ENCODE data around the gene RRP1B. TPM values are rescaled to one million over a fixed set of nuclear protein-coding genes. Genes with fewer than 3 reads are reported as not detected.

The RRP1B gene
- total and polyA plus RNA-seq, 4 donors: 7.3 to 12.6 (median 8.4) TPM

- 84% methylated on average over 2 of the region's 2 CpGs for WGBS
These were observed 36.6 kb upstream of the RRP1B start for GRCh38 chr21:43622796-43623195.

DNA sequence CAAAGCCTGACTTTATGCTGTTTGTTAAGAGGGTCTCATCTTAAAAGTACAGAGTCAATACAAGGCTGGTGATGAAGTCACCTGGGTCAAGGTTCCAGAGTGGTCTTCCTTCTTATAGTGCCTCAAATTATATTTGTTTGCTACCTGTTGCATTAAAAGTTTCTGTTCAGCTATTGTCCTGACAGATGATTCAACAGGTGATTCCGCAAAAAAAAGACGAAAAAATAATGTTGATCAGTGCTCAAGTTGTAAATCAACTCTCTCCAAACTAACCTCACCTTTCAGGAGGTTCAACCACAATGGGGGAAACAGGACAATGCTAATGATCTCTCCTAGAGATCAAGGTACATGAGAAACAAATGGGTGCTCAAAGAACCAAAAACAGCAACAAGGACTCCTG is 35.8 kb upstream of the RRP1B start:
- H3K36me3 ChIP-seq (ENCODE audit: control insufficient read depth in 4 of 4, insufficient read depth in 3 of 4, low read depth in 1 of 4, low read length in 3 of 4): no peaks in the 10 kb centered on the region
- H3K27ac ChIP-seq (ENCODE audit: low read depth in 1 of 2, low read length in 2 of 2): no peak overlapping the region
- 97% methylated on average over 2 of the region's 2 CpGs for WGBS
- no peaks in the 10 kb centered on the region for H3K27me3 ChIP-seq (ENCODE audit: control insufficient read depth in 4 of 4, insufficient read depth in 4 of 4, low read length in 3 of 4)
- H3K9ac ChIP-seq (ENCODE audit: low read depth in 1 of 2, low read length in 2 of 2): no peak overlapping the region
- no peaks in the 10 kb centered on the region for H3K4me1 ChIP-seq (ENCODE audit: control insufficient read depth in 4 of 4, insufficient read depth in 4 of 4, low read length in 3 of 4)
- DNase-seq (ENCODE audit: low spot score): no peak
- peaks cover 0 to 7% (median 4%) of the 10 kb centered on the region in 4 donors for H3K9me3 ChIP-seq (ENCODE audit: control insufficient read depth in 4 of 4, low read length in 3 of 4)
- TF ChIP-seq, protein P1, sequence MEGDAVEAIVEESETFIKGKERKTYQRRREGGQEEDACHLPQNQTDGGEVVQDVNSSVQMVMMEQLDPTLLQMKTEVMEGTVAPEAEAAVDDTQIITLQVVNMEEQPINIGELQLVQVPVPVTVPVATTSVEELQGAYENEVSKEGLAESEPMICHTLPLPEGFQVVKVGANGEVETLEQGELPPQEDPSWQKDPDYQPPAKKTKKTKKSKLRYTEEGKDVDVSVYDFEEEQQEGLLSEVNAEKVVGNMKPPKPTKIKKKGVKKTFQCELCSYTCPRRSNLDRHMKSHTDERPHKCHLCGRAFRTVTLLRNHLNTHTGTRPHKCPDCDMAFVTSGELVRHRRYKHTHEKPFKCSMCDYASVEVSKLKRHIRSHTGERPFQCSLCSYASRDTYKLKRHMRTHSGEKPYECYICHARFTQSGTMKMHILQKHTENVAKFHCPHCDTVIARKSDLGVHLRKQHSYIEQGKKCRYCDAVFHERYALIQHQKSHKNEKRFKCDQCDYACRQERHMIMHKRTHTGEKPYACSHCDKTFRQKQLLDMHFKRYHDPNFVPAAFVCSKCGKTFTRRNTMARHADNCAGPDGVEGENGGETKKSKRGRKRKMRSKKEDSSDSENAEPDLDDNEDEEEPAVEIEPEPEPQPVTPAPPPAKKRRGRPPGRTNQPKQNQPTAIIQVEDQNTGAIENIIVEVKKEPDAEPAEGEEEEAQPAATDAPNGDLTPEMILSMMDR (IDR thresholded peaks at IDR 0.05; ENCODE audit: low read depth, low read length, missing input control): no peak
- TF ChIP-seq NR2F2 (IDR thresholded peaks at IDR 0.05): no peak
- TF ChIP-seq SP1 (IDR thresholded peaks at IDR 0.05): no peak
- H3K4me3 ChIP-seq (ENCODE audit: low read depth in 1 of 3, low read length in 3 of 3): no peak overlapping the region

More at GRCh38 chr21:43622796-43623195, 36.6 kb upstream of the RRP1B start:
- no peak overlapping the region for H3K4me3 ChIP-seq (ENCODE audit: low read depth in 1 of 3, low read length in 3 of 3)
- no peaks in the 10 kb centered on the region for H3K4me1 ChIP-seq (ENCODE audit: control insufficient read depth in 4 of 4, insufficient read depth in 4 of 4, low read length in 3 of 4)
- peaks cover 0 to 7% (median 4%) of the 10 kb centered on the region in 4 donors for H3K9me3 ChIP-seq (ENCODE audit: control insufficient read depth in 4 of 4, low read length in 3 of 4)
- no peak for DNase-seq (ENCODE audit: low spot score)
- TF ChIP-seq FOXA1 (IDR thresholded peaks at IDR 0.05) (no peak), RXRA (IDR thresholded peaks at IDR 0.05) (no peak), FOXA2 (IDR thresholded peaks at IDR 0.05) (no peak), MAX (IDR thresholded peaks at IDR 0.05) (no peak), RAD21 (IDR thresholded peaks at IDR 0.05) (no peak)
- H3K27me3 ChIP-seq (ENCODE audit: control insufficient read depth in 4 of 4, insufficient read depth in 4 of 4, low read length in 3 of 4): no peaks in the 10 kb centered on the region
- no peak overlapping the region for H3K9ac ChIP-seq (ENCODE audit: low read depth in 1 of 2, low read length in 2 of 2)
- H3K36me3 ChIP-seq (ENCODE audit: control insufficient read depth in 4 of 4, insufficient read depth in 3 of 4, low read depth in 1 of 4, low read length in 3 of 4): no peaks in the 10 kb centered on the region
- no peak overlapping the region for H3K27ac ChIP-seq (ENCODE audit: low read depth in 1 of 2, low read length in 2 of 2)

- Histone ChIP-seq H3K27ac (ENCODE audit: low read depth in 1 of 2, low read length in 2 of 2) (no peak overlapping the region), H3K4me1 (ENCODE audit: control insufficient read depth in 4 of 4, insufficient read depth in 4 of 4, low read length in 3 of 4) (no peaks in the 10 kb centered on the region), H3K4me3 (ENCODE audit: low read depth in 1 of 3, low read length in 3 of 3) (no peak overlapping the region), H3K9ac (ENCODE audit: low read depth in 1 of 2, low read length in 2 of 2) (no peak overlapping the region), H3K36me3 (ENCODE audit: control insufficient read depth in 4 of 4, insufficient read depth in 3 of 4, low read depth in 1 of 4, low read length in 3 of 4) (no peaks in the 10 kb centered on the region), H3K27me3 (ENCODE audit: control insufficient read depth in 4 of 4, insufficient read depth in 4 of 4, low read length in 3 of 4) (no peaks in the 10 kb centered on the region), H3K9me3 (ENCODE audit: control insufficient read depth in 4 of 4, low read length in 3 of 4) (peaks cover 0 to 7% (median 4%) of the 10 kb centered on the region in 4 donors)
- 95% methylated on average over 4 of the region's 4 CpGs for WGBS
- DNase-seq (ENCODE audit: low spot score): no peak
- TF ChIP-seq GABPA (IDR thresholded peaks at IDR 0.05 in 1 of 2, conservative IDR thresholded peaks at IDR 0.05 in 1 of 2): no peak
- TF ChIP-seq ZBTB33 (IDR thresholded peaks at IDR 0.05): no peak
- no peak for TF ChIP-seq RXRA (IDR thresholded peaks at IDR 0.05)
- TF ChIP-seq FOXA1 (IDR thresholded peaks at IDR 0.05): no peak
- TF ChIP-seq MAX (IDR thresholded peaks at IDR 0.05): no peak
- no peak for TF ChIP-seq TAF1 (conservative IDR thresholded peaks at IDR 0.05)
- no peak for TF ChIP-seq YY1 (IDR thresholded peaks at IDR 0.05)
- TF ChIP-seq FOXA2 (IDR thresholded peaks at IDR 0.05): no peak
- no peak for TF ChIP-seq JUND (IDR thresholded peaks at IDR 0.05)
- TF ChIP-seq, protein P2, sequence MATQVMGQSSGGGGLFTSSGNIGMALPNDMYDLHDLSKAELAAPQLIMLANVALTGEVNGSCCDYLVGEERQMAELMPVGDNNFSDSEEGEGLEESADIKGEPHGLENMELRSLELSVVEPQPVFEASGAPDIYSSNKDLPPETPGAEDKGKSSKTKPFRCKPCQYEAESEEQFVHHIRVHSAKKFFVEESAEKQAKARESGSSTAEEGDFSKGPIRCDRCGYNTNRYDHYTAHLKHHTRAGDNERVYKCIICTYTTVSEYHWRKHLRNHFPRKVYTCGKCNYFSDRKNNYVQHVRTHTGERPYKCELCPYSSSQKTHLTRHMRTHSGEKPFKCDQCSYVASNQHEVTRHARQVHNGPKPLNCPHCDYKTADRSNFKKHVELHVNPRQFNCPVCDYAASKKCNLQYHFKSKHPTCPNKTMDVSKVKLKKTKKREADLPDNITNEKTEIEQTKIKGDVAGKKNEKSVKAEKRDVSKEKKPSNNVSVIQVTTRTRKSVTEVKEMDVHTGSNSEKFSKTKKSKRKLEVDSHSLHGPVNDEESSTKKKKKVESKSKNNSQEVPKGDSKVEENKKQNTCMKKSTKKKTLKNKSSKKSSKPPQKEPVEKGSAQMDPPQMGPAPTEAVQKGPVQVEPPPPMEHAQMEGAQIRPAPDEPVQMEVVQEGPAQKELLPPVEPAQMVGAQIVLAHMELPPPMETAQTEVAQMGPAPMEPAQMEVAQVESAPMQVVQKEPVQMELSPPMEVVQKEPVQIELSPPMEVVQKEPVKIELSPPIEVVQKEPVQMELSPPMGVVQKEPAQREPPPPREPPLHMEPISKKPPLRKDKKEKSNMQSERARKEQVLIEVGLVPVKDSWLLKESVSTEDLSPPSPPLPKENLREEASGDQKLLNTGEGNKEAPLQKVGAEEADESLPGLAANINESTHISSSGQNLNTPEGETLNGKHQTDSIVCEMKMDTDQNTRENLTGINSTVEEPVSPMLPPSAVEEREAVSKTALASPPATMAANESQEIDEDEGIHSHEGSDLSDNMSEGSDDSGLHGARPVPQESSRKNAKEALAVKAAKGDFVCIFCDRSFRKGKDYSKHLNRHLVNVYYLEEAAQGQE (IDR thresholded peaks at IDR 0.05): no peak
- TF ChIP-seq HNF4A (conservative IDR thresholded peaks at IDR 0.05): no peak
- TF ChIP-seq, protein P3, sequence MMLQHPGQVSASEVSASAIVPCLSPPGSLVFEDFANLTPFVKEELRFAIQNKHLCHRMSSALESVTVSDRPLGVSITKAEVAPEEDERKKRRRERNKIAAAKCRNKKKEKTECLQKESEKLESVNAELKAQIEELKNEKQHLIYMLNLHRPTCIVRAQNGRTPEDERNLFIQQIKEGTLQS (IDR thresholded peaks at IDR 0.05): no peak
- no peak for TF ChIP-seq NR2F2 (IDR thresholded peaks at IDR 0.05)
- TF ChIP-seq EGR1 (IDR thresholded peaks at IDR 0.05; ENCODE audit: low read depth in 2 of 2): no peak
- no peak for TF ChIP-seq HNF4G (IDR thresholded peaks at IDR 0.05)
- TF ChIP-seq SP1 (IDR thresholded peaks at IDR 0.05): no peak
- TF ChIP-seq, protein P1 (IDR thresholded peaks at IDR 0.05; ENCODE audit: low read depth, low read length, missing input control): no peak
These were observed 35.0 kb upstream of the RRP1B start for GRCh38 chr21:43624339-43624738.

All from liver (tissue), 9 donors.